HAP-1 (cell line): ENCODE results near the gene CACNA1B.

Experiments
- DNase-seq, 2 experiments: peaks; one replicate each; pipeline ENCODE4 v3.0.0-alpha.2; 2016 to 2020; ENCODE audit warnings: low spot score in 2 of 2
- H3K27me3 ChIP-seq: fragments of 250-450 bp; sonication (Bioruptor Pico); 2 replicates; pipeline ENCODE4 v1.5.1; 2020; ENCODE audit warnings: low read depth, mild to moderate bottlenecking, moderate library complexity
- H3K36me3 ChIP-seq: fragments of 250-450 bp; sonication (Bioruptor Pico); replicated peaks from 2 replicates; pipeline ENCODE4 v1.5.1; 2020; ENCODE audit warnings: mild to moderate bottlenecking
- H3K4me1 ChIP-seq: fragments of 250-450 bp; sonication (Bioruptor Pico); 2 replicates; pipeline ENCODE4 v1.5.1; 2020; ENCODE audit warnings: mild to moderate bottlenecking
- H3K4me3 ChIP-seq: fragments of 250-450 bp; sonication (Bioruptor Pico); 2 replicates; pipeline ENCODE4 v1.5.1; 2020; ENCODE audit warnings: mild to moderate bottlenecking, moderate library complexity
- H3K9me3 ChIP-seq: fragments of 250-450 bp; sonication (Bioruptor Pico); 2 replicates; pipeline ENCODE4 v1.5.1; 2020; ENCODE audit warnings: mild to moderate bottlenecking, moderate library complexity
- in situ Hi-C: fragments of 300-500 bp; cut with MboI; formaldehyde crosslinking; loops from 3 replicates; pipeline ENCODE4 v1.14.3; 2020; ENCODE audit warnings: low sequenced_read_pairs, inconsistent platforms, mixed read lengths

CACNA1B gene

DNA sequence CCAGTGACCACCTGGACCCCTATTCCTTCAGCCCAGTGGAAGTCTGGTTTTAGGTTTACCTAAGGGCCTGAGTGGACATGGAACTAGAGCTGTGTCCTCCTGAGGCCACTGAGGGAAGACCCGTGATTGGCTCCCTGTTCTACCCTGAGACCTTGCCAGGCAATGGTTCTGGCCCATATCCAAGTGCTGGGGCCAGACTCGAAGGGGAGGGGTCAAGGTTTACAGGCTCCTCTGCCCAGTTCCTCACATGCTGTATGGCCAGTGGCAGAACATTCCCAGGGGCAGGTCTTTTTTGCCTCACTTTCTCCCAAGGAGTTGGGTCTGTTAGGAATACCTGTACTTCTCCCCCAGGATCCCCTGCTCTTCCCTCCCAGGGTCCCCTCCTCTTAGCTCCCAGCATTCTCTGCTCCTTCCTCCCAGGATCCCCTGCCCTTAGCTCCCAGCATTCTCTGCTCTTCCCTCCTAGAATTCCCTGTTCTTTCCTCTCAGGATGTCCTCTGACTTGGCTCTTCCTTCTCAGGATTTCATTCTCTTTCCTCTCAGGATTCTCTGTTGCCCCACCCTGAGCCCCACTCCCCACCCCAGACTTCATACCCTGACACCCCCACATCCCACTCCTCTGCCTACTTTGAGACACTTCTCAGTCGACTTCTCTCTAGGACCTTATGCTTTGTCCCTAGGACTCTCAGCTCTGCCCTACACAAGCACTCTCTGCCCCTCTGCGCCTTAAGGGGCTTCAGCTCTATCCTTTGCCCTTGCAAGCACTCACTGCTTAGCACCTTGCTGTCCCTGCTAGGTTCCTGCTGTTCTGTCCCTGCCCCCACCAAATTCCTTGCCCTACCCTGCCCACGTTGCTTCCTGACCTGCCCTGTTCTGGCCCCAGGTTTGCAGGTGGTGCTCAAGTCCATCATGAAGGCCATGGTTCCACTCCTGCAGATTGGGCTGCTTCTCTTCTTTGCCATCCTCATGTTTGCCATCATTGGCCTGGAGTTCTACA, 36.5 kb downstream of the CACNA1B start:
- Histone ChIP-seq H3K9me3 (no peaks in the 10 kb centered on the region), H3K36me3 (no peaks in the 10 kb centered on the region), H3K27me3 (no peaks in the 10 kb centered on the region), H3K4me3 (no peak overlapping the region), H3K4me1 (no peaks in the 10 kb centered on the region)
- DNase-seq, result no peak
- in situ Hi-C loops, result no loop called here

DNA sequence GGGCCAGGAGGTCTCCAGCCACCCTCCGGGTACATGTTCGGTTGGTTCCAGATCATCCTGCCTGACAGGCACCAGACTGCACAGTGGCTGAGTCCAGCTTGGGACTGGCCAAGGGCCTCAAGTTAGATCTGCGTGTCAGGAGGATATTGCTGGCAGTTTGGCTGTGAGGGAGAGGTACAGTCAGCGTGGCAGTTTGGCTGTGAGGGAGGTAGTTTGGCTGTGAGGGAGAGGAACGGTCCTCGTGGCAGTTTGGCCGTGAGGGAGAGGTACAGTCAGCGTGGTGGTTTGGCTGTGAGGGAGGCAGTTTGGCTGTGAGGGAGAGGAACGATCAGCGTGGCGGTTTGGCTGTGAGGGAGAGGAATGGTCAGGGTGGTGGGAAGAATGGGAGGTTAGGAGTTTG, 39.0 kb downstream of the CACNA1B start:
- no peaks in the 10 kb centered on the region for H3K9me3 ChIP-seq

GRCh38 chr9:137917116-137917515, 39.5 kb downstream of the CACNA1B start:
- no peak for DNase-seq
- in situ Hi-C loops, result no loop called here
- no peak overlapping the region for H3K4me3 ChIP-seq
- no peaks in the 10 kb centered on the region for H3K36me3 ChIP-seq
- no peaks in the 10 kb centered on the region for H3K4me1 ChIP-seq
- H3K9me3 ChIP-seq, result no peaks in the 10 kb centered on the region
- no peaks in the 10 kb centered on the region for H3K27me3 ChIP-seq

More for the DNA sequence above, 39.0 kb downstream of the CACNA1B start:
- Histone ChIP-seq H3K27me3 (no peaks in the 10 kb centered on the region), H3K4me3 (no peak overlapping the region), H3K36me3 (no peaks in the 10 kb centered on the region), H3K4me1 (no peaks in the 10 kb centered on the region)
- in situ Hi-C loops, result no loop called here
- no peak for DNase-seq

GRCh38 chr9:137917795-137918194, 40.2 kb downstream of the CACNA1B start:
- in situ Hi-C loops, result no loop called here
- Histone ChIP-seq H3K36me3 (no peaks in the 10 kb centered on the region), H3K4me3 (no peak overlapping the region), H3K4me1 (no peaks in the 10 kb centered on the region), H3K9me3 (no peaks in the 10 kb centered on the region), H3K27me3 (no peaks in the 10 kb centered on the region)
- DNase-seq, result no peak

DNA sequence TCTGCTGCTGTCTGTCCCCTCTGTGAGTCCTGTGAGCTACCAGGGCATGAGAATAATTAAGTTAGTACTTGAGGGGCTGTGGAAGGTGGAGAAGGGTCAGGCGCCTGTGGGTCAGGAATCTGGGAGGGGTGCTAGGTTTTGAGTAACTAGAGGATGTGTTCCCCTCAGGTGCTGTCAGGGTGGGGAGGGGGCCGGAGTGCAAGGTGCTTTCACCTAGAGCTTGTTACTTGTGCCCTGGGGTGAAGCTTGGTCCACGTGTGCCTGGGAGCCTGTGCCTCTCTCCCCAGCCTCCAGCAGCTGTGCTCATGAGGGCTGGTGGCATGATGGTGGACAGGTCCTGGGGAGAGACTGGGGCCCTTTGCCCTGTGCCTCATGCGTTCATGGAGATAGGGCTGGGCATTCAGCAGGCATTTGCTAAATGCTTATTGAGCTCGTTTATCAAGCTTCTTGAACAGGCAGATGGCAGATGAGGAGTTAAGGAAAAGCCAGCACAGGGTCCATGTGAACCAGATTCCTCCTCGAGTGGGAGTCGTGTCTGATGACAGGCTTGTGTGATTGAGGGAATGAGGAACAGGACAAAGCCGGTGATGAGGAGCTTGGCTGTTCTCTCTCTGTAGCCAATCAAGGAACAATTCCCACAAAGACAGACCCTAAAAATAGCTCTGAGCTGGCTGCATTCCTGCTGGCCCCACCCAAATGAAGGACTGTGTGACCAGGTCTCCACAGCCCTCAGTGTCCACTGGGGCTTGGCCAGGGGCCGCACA, 40.9 kb downstream of the CACNA1B start:
- H3K4me1 ChIP-seq, result no peaks in the 10 kb centered on the region
- DNase-seq, result no peak
- no peaks in the 10 kb centered on the region for H3K9me3 ChIP-seq
- no peak overlapping the region for H3K4me3 ChIP-seq
- H3K36me3 ChIP-seq, result no peaks in the 10 kb centered on the region
- H3K27me3 ChIP-seq, result no peaks in the 10 kb centered on the region
- in situ Hi-C loops, result no loop called here

GRCh38 chr9:137919095-137919465, 41.5 kb downstream of the CACNA1B start:
- Histone ChIP-seq H3K4me3 (no peak overlapping the region), H3K9me3 (no peaks in the 10 kb centered on the region), H3K27me3 (no peaks in the 10 kb centered on the region), H3K4me1 (no peaks in the 10 kb centered on the region), H3K36me3 (no peaks in the 10 kb centered on the region)
- in situ Hi-C loops, result no loop called here
- no peak for DNase-seq

DNA sequence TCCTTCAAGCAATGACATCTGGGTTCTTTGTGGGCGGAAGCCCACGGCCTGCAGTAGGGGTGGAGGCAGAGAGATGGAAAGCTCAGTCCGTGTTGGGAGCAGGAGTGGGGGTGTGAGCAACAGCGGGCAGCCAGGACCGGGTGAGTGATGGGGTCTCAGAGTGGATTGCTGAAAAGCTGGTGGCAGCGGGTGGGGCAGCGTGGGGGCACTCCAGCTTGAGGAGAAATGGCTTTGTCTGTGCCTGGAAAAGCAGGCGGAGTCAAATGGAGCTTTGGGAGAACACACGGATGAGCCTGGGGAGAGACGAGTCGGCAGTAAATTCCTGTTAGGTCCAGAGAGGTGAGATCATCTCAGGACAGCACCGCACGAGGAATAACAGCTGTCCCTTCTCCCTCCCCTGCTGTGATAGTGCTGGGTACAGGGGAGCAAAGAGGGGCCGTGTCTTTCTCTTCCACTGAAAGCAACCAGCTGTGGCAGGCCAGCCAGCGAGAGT, 42.1 kb downstream of the CACNA1B start:
- in situ Hi-C loops, result no loop called here
- Histone ChIP-seq H3K9me3 (no peaks in the 10 kb centered on the region), H3K36me3 (no peaks in the 10 kb centered on the region), H3K4me1 (no peaks in the 10 kb centered on the region), H3K4me3 (no peak overlapping the region), H3K27me3 (no peaks in the 10 kb centered on the region)
- DNase-seq, result no peak

DNA sequence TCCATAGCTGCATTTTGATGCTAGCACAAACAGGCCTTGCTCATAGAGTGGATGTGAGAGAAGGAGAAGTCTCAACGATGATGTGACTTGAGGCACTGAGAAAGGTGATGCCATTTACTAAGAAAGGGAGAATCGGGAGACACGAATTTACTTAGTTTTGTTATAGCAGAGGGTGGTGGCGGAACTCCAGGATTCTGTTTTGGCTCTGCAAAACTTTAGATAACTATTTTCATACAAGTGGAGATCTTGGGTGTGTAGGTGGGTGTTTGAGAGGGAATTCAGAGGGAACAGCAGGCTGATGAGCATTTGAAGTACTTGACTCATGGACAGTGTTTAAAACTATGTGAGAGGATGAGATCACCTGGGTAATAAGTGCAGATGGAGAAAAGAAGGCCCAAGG, 43.2 kb downstream of the CACNA1B start:
- Histone ChIP-seq H3K36me3 (no peaks in the 10 kb centered on the region), H3K4me1 (no peaks in the 10 kb centered on the region), H3K9me3 (no peaks in the 10 kb centered on the region), H3K4me3 (no peak overlapping the region), H3K27me3 (no peaks in the 10 kb centered on the region)
- in situ Hi-C loops, result no loop called here
- DNase-seq, result no peak

DNA sequence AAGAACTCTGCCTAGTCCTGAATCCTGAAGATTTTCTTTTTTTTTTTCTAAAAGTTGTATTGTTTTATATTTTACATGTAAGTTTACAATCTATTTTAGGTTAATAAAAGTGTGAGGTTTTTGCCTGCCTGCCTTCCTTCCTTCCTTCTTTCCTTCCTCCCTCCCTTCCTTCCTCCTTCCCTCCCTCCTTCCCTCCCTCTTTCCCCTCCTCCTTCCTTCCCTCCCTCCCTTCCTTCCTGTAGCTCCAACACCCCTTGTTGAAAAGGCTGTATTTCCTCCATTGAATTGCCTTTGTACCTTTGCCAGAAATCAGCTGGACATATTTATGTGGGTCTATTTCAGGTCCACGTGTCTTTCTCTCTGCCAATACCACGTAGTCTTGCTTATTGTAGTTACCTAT, 46.6 kb downstream of the CACNA1B start:
- Histone ChIP-seq H3K4me1 (no peaks in the 10 kb centered on the region), H3K36me3 (no peaks in the 10 kb centered on the region), H3K4me3 (no peak overlapping the region), H3K27me3 (no peaks in the 10 kb centered on the region), H3K9me3 (no peaks in the 10 kb centered on the region)
- in situ Hi-C loops, result no loop called here
- DNase-seq, result no peak

DNA sequence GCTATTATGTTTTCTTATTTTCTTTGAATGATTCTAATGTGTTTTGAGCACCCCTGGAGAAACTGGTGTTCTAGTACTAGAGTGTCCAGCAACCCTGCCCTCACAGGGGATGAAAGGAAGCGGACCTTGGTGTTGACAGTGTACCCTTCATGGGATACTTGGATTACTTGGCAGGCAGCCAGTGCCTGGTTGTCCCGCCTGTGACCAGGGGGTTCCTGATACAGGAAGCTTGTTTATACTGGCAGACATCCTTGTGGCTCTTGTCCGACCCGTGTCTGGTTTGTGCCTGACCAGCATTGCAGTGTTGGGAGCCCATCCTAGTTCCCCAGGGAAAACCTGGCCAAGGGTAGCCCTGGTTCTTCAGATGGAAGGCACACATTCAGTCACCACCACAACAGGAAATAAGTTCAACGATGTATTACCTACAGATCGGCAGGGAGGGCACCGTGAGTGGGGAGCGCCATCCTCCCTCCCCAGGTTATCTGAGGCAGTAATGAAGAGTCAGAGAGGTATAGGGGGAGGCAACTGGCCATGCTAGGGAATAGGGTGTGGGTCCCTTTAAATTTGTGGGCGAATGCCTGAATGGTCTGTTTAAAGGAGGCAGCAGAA, 47.3 kb downstream of the CACNA1B start:
- Histone ChIP-seq H3K36me3 (no peaks in the 10 kb centered on the region), H3K27me3 (no peaks in the 10 kb centered on the region), H3K4me3 (no peak overlapping the region), H3K9me3 (no peaks in the 10 kb centered on the region), H3K4me1 (no peaks in the 10 kb centered on the region)
- no peak for DNase-seq
- in situ Hi-C loops, result no loop called here

- H3K4me1 ChIP-seq, result no peaks in the 10 kb centered on the region
- H3K4me3 ChIP-seq, result no peak overlapping the region
- H3K27me3 ChIP-seq, result no peaks in the 10 kb centered on the region
- in situ Hi-C loops, result no loop called here
- H3K36me3 ChIP-seq, result no peaks in the 10 kb centered on the region
- peaks cover 16% of the 10 kb centered on the region for H3K9me3 ChIP-seq
- no peak for DNase-seq
Measured at GRCh38 chr9:137943655-137944054, 66.1 kb downstream of the CACNA1B start.

- Histone ChIP-seq H3K27me3 (no peaks in the 10 kb centered on the region), H3K36me3 (no peaks in the 10 kb centered on the region), H3K4me1 (no peaks in the 10 kb centered on the region), H3K4me3 (no peak overlapping the region), H3K9me3 (peaks cover 16% of the 10 kb centered on the region)
- in situ Hi-C loops, result no loop called here
- DNase-seq, result no peak
Measured at GRCh38 chr9:137945581-137945980, 68.0 kb downstream of the CACNA1B start.

GRCh38 chr9:137946993-137947392, 69.4 kb downstream of the CACNA1B start:
- Histone ChIP-seq H3K4me3 (no peak overlapping the region), H3K36me3 (no peaks in the 10 kb centered on the region), H3K4me1 (no peaks in the 10 kb centered on the region), H3K9me3 (peaks cover 16% of the 10 kb centered on the region), H3K27me3 (no peaks in the 10 kb centered on the region)
- in situ Hi-C loops, result no loop called here
- DNase-seq, result no peak

- no peak for DNase-seq
- no peaks in the 10 kb centered on the region for H3K4me1 ChIP-seq
- no peak overlapping the region for H3K4me3 ChIP-seq
- in situ Hi-C loops, result no loop called here
- no peaks in the 10 kb centered on the region for H3K27me3 ChIP-seq
- peaks cover 16% of the 10 kb centered on the region for H3K9me3 ChIP-seq
- H3K36me3 ChIP-seq, result no peaks in the 10 kb centered on the region
Measured at GRCh38 chr9:137948642-137949041, 71.1 kb downstream of the CACNA1B start.
